Astrocyte (in vitro differentiated cells and primary cell): Measurements from ENCODE around the gene DGCR2. TPM values are rescaled to one million over a fixed set of nuclear protein-coding genes. Genes with fewer than 3 reads are reported as not detected.
"Not testable (repeated sequence)": the region's sequence is repeated elsewhere in the genome, so short reads cannot be mapped to it uniquely, and the experiment has no call there.

ENCODE experiments used
- DNase-seq: peaks from one replicate; pipeline ENCODE4 v3.0.0-alpha.2; 2010; ENCODE audit warnings: low read depth
- FAIRE-seq: peaks from 2 replicates; lab custom pipeline; 2011; peaks lifted over from hg19 to GRCh38; lab: Jason Lieb, UNC
- H2AFZ ChIP-seq: 2 replicates; pipeline ENCODE4 v1.6.0; 2012; ENCODE audit warnings: low read depth, low read length, inconsistent platforms
- H3K27ac ChIP-seq: 2 replicates; pipeline ENCODE4 v1.5.1; 2011; ENCODE audit warnings: low read depth, low read length, inconsistent platforms
- H3K27me3 ChIP-seq: 2 replicates; pipeline ENCODE4 v1.6.0; 2011; ENCODE audit warnings: low read length, inconsistent platforms; ENCODE audit not compliant: insufficient read depth
- H3K36me3 ChIP-seq: 2 replicates; pipeline ENCODE4 v1.5.1; 2011; ENCODE audit warnings: low read length, inconsistent platforms; ENCODE audit not compliant: insufficient read depth
- H3K4me1 ChIP-seq: 2 replicates; pipeline ENCODE4 v1.5.1; 2011; ENCODE audit warnings: low read length, inconsistent platforms; ENCODE audit not compliant: insufficient read depth
- H3K4me2 ChIP-seq: 2 replicates; pipeline ENCODE4 v1.6.0; 2012; ENCODE audit warnings: low read length, inconsistent platforms
- H3K4me3 ChIP-seq: 2 replicates; pipeline ENCODE4 v1.5.1; 2011; ENCODE audit warnings: low read depth, mild to moderate bottlenecking, low read length, inconsistent platforms; ENCODE audit not compliant: insufficient read depth
- H3K79me2 ChIP-seq: 2 replicates; pipeline ENCODE4 v1.6.0; 2012; ENCODE audit warnings: mild to moderate bottlenecking, low read length, inconsistent platforms; ENCODE audit not compliant: insufficient read depth
- H3K9ac ChIP-seq: 2 replicates; pipeline ENCODE4 v1.6.0; 2012; ENCODE audit warnings: mild to moderate bottlenecking, low read length, inconsistent platforms
- H3K9me3 ChIP-seq: 2 replicates; pipeline ENCODE4 v1.5.1; 2012; ENCODE audit warnings: low read depth, mild to moderate bottlenecking, low read length, inconsistent platforms; ENCODE audit not compliant: insufficient read depth
- H4K20me1 ChIP-seq: 2 replicates; pipeline ENCODE4 v1.6.0; 2012; ENCODE audit warnings: low read length, inconsistent platforms; ENCODE audit not compliant: insufficient read depth
- H3K27ac Mint-ChIP-seq: one replicate; pipeline ENCODE4 v1.8.0; 2021; ENCODE audit warnings: mild to moderate bottlenecking, mixed read lengths; ENCODE audit not compliant: unreplicated experiment
- H3K27me3 Mint-ChIP-seq: one replicate; pipeline ENCODE4 v1.8.0; 2021; ENCODE audit warnings: low read depth, mixed read lengths; ENCODE audit not compliant: unreplicated experiment
- H3K36me3 Mint-ChIP-seq: one replicate; pipeline ENCODE4 v1.8.0; 2021; ENCODE audit warnings: low read depth, mixed read lengths; ENCODE audit not compliant: unreplicated experiment
- H3K4me1 Mint-ChIP-seq: one replicate; pipeline ENCODE4 v1.8.0; 2021; ENCODE audit warnings: low read depth, mixed read lengths; ENCODE audit not compliant: unreplicated experiment
- H3K4me3 Mint-ChIP-seq: one replicate; pipeline ENCODE4 v1.8.0; 2021; ENCODE audit warnings: mild to moderate bottlenecking, moderate library complexity, mixed read lengths; ENCODE audit not compliant: unreplicated experiment
- H3K9me3 Mint-ChIP-seq: one replicate; pipeline ENCODE4 v1.8.0; 2021; ENCODE audit warnings: mild to moderate bottlenecking, mixed read lengths; ENCODE audit not compliant: unreplicated experiment
- CTCF ChIP-seq: IDR thresholded peaks from 2 replicates; pipeline ENCODE4 v1.5.1; 2011; ENCODE audit warnings: low read depth, mild to moderate bottlenecking, inconsistent platforms, low read length, moderate library complexity; ENCODE audit not compliant: insufficient read depth
- EZH2 ChIP-seq: IDR thresholded peaks from 2 replicates; pipeline ENCODE4 v1.6.1; 2012; ENCODE audit warnings: mild to moderate bottlenecking, low read length, inconsistent platforms; ENCODE audit not compliant: insufficient read depth
- total RNA-seq: library from RNA; stranded (reverse); gene quantifications from 2 replicates; pipeline ENCODE4 v1.2.1, GENCODE V29; 2021

The DGCR2 gene
- total RNA-seq, 1 donor from 2014 or later = 49.4 TPM

- FAIRE-seq (no peak), DNase-seq (no peak)
- H3K36me3 Mint-ChIP-seq = no peaks in the 10 kb centered on the region
- no peak overlapping the region for H3K27ac Mint-ChIP-seq
- no peak overlapping the region for H3K4me3 Mint-ChIP-seq
- no peaks in the 10 kb centered on the region for H3K9me3 Mint-ChIP-seq
- Histone ChIP-seq H3K9me3 (no peaks in the 10 kb centered on the region), H4K20me1 (no peaks in the 10 kb centered on the region), H3K79me2 (no peaks in the 10 kb centered on the region), H2AFZ (no peak overlapping the region), H3K36me3 (no peaks in the 10 kb centered on the region), H3K4me2 (no peak overlapping the region), H3K4me3 (no peak overlapping the region), H3K27ac (no peak overlapping the region), H3K27me3 (peaks cover 8% of the 10 kb centered on the region), H3K9ac (no peak overlapping the region), H3K4me1 (no peaks in the 10 kb centered on the region)
- TF ChIP-seq EZH2 = no peak
- no peak for TF ChIP-seq CTCF
- peaks cover 3% of the 10 kb centered on the region for H3K4me1 Mint-ChIP-seq
- H3K27me3 Mint-ChIP-seq = peaks cover 33% of the 10 kb centered on the region
Observed at GRCh38 chr22:18988958-18989357, 133.3 kb downstream of the DGCR2 start.

GRCh38 chr22:18987765-18988164, 134.4 kb downstream of the DGCR2 start:
- Histone ChIP-seq H3K36me3 (no peaks in the 10 kb centered on the region), H3K4me2 (no peak overlapping the region), H3K4me3 (no peak overlapping the region), H3K9me3 (no peaks in the 10 kb centered on the region), H3K27me3 (peaks cover 2% of the 10 kb centered on the region), H3K79me2 (no peaks in the 10 kb centered on the region), H3K4me1 (no peaks in the 10 kb centered on the region), H2AFZ (no peak overlapping the region), H4K20me1 (no peaks in the 10 kb centered on the region), H3K27ac (no peak overlapping the region), H3K9ac (no peak overlapping the region)
- FAIRE-seq (no peak), DNase-seq (no peak)
- Mint-ChIP-seq H3K27ac (no peak overlapping the region), H3K4me3 (no peak overlapping the region), H3K27me3 (peaks cover 23% of the 10 kb centered on the region), H3K4me1 (peaks cover under 1% of the 10 kb centered on the region), H3K9me3 (no peaks in the 10 kb centered on the region), H3K36me3 (no peaks in the 10 kb centered on the region)
- TF ChIP-seq CTCF (peak; percentile 36), EZH2 (no peak)

- H3K9me3 Mint-ChIP-seq, H2AFZ ChIP-seq, H3K27me3 ChIP-seq, H3K4me2 ChIP-seq, H3K27ac ChIP-seq, H3K36me3 ChIP-seq, DNase-seq, H3K36me3 Mint-ChIP-seq, H3K4me3 Mint-ChIP-seq, H3K4me1 Mint-ChIP-seq, H4K20me1 ChIP-seq, H3K4me3 ChIP-seq, FAIRE-seq, H3K79me2 ChIP-seq, H3K9me3 ChIP-seq, H3K4me1 ChIP-seq, H3K9ac ChIP-seq, H3K27ac Mint-ChIP-seq: not testable (repeated sequence)
- peaks cover 16% of the 10 kb centered on the region for H3K27me3 Mint-ChIP-seq
Observed at GRCh38 chr22:18987114-18987513, 135.1 kb downstream of the DGCR2 start.

Other genes starting within 250 kb of the DGCR2 start
- gene DGCR6, start 216.1 kb downstream of the DGCR2 start, total RNA-seq = 1.3 and 2.5 TPM in 2 replicates
- gene PRODH, start 186.1 kb downstream of the DGCR2 start, total RNA-seq = 1.2 and 1.4 TPM in 2 replicates
- not detected in 2 replicates for gene TSSK2, start 8.9 kb upstream of the DGCR2 start, total RNA-seq
- 16.0 and 16.1 TPM in 2 replicates for gene ESS2, start 22.2 kb upstream of the DGCR2 start, total RNA-seq
- gene GSC2, start 27.9 kb upstream of the DGCR2 start, total RNA-seq = not detected in 2 replicates
- 84.5 and 97.9 TPM in 2 replicates for gene SLC25A1, start 56.3 kb upstream of the DGCR2 start, total RNA-seq
- gene CLTCL1, start 169.3 kb upstream of the DGCR2 start, total RNA-seq = 54.4 and 65.3 TPM in 2 replicates